Neural progenitor cell (in vitro differentiated cells): Measurements from ENCODE around the gene ZNF575. TPM values are rescaled to one million over a fixed set of nuclear protein-coding genes. Genes with fewer than 3 reads are reported as not detected.

ENCODE experiments used
- DNase-seq: peaks from one replicate; pipeline ENCODE4 v3.0.0-alpha.2; 2016; ENCODE audit warnings: low spot score
- H2AFZ ChIP-seq: fragments of 200-600 bp; sonication (generic); replicated peaks from 2 replicates; pipeline ENCODE4 v1.6.1; 2016; ENCODE audit warnings: antibody characterized with exemption
- H3F3A ChIP-seq: fragments of 200-600 bp; sonication (generic); 2 replicates; pipeline ENCODE4 v1.6.1; 2016; ENCODE audit warnings: antibody characterized with exemption, low read depth
- H3K27ac ChIP-seq: fragments of 200-600 bp; sonication (generic); 2 replicates; pipeline ENCODE4 v1.5.1; 2016; ENCODE audit warnings: mild to moderate bottlenecking
- H3K27me3 ChIP-seq: fragments of 200-600 bp; sonication (generic); 2 replicates; pipeline ENCODE4 v1.6.1; 2016; ENCODE audit warnings: mild to moderate bottlenecking, moderate library complexity
- H3K36me3 ChIP-seq: fragments of 200-600 bp; sonication (generic); 2 replicates; pipeline ENCODE4 v1.5.1; 2016
- H3K4me1 ChIP-seq: fragments of 200-600 bp; sonication (generic); 2 replicates; pipeline ENCODE4 v1.6.1; 2016; ENCODE audit warnings: mixed run types
- H3K4me2 ChIP-seq: fragments of 200-600 bp; sonication (generic); 2 replicates; pipeline ENCODE4 v1.6.1; 2016
- H3K4me3 ChIP-seq: fragments of 200-600 bp; sonication (generic); 2 replicates; pipeline ENCODE4 v1.5.1; 2016
- H3K79me2 ChIP-seq: fragments of 200-600 bp; sonication (generic); 2 replicates; pipeline ENCODE4 v1.6.1; 2016; ENCODE audit warnings: low read depth
- H3K9ac ChIP-seq: fragments of 200-600 bp; sonication (generic); 2 replicates; pipeline ENCODE4 v1.6.1; 2016
- H3K9me3 ChIP-seq: fragments of 200-600 bp; sonication (generic); 2 replicates; pipeline ENCODE4 v1.5.1; 2016; ENCODE audit warnings: low read depth
- H4K20me1 ChIP-seq: fragments of 200-600 bp; sonication (generic); 2 replicates; pipeline ENCODE4 v1.6.1; 2016; ENCODE audit warnings: low read depth
- H3K27ac Mint-ChIP-seq: 3 replicates; pipeline ENCODE4 v1.8.0; 2021; ENCODE audit warnings: mixed read lengths
- H3K27me3 Mint-ChIP-seq: 2 replicates; pipeline ENCODE4 v1.8.0; 2022; ENCODE audit warnings: low read depth, mild to moderate bottlenecking, inconsistent platforms, moderate library complexity, mixed read lengths; ENCODE audit not compliant: insufficient read depth
- H3K36me3 Mint-ChIP-seq: 3 replicates; pipeline ENCODE4 v1.8.0; 2021; ENCODE audit warnings: mixed read lengths
- H3K4me1 Mint-ChIP-seq: 3 replicates; pipeline ENCODE4 v1.8.0; 2021; ENCODE audit warnings: mixed read lengths
- H3K4me3 Mint-ChIP-seq: 3 replicates; pipeline ENCODE4 v1.8.0; 2021; ENCODE audit warnings: mild to moderate bottlenecking, moderate library complexity, mixed read lengths
- H3K9me3 Mint-ChIP-seq: 3 replicates; pipeline ENCODE4 v1.8.0; 2020; ENCODE audit warnings: mixed read lengths
- EZH2 ChIP-seq: fragments of 200-600 bp; sonication (generic); IDR thresholded peaks from 2 replicates; pipeline ENCODE4 v1.6.1; 2017; ENCODE audit warnings: antibody characterized with exemption, mild to moderate bottlenecking, moderate library complexity
- EZH2phosphoT487 ChIP-seq: fragments of 200-600 bp; sonication (generic); IDR thresholded peaks from 2 replicates; pipeline ENCODE4 v1.6.1; 2017; ENCODE audit warnings: antibody characterized with exemption
- total RNA-seq: library from RNA; depleted of rRNA; stranded (reverse); fragments of >200 nt; gene quantifications from 2 replicates; pipeline ENCODE4 v1.2.3, GENCODE V29; 2015; ENCODE audit warnings: low replicate concordance
- TF ChIP-seq, protein P1 (sequence below): fragments of 200-600 bp; sonication (generic); IDR thresholded peaks from 2 replicates; pipeline ENCODE4 v1.5.1; 2017; ENCODE audit warnings: antibody characterized with exemption, mild to moderate bottlenecking

ZNF575 gene
- total RNA-seq, 1 donor from 2014 or later: not detected

DNA sequence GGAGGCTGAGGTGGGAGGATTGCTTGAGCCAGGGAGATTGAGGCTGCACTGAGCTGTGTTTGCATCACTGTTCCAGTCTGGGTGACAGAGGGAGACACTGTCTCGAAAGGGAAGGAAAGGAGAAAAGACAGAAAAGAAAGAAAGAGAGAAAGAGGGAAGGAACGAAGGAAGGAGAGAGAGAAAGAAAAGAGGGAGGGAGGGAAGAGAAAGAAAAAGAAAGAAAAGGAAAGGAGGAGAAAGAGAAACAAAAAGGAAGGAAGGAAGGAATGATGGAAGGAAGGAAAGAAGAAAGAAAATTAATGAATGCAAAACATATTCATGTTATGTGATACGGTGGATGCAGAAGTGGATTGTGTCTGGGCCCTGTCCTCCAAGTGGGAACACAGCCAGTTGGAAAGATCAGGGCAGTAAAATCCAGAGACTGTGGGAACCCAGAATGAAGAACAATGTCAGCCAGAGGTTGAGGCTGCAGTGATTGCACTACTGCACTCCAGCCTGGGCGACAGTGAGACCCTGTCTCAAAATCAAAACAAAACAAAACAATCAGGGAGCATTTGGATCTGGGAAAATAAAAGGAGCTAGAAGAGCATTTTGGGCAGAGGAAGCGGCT lies 34.6 kb upstream of the ZNF575 start:
- Histone ChIP-seq H4K20me1 (no peaks in the 10 kb centered on the region), H3K79me2 (no peaks in the 10 kb centered on the region), H3K36me3 (no peaks in the 10 kb centered on the region), H3K27ac (no peak overlapping the region), H3F3A (peaks cover 7% of the 10 kb centered on the region), H3K9me3 (no peaks in the 10 kb centered on the region), H3K9ac (no peak overlapping the region), H3K27me3 (peaks cover 8% of the 10 kb centered on the region), H2AFZ (no peak overlapping the region), H3K4me2 (no peak overlapping the region), H3K4me1 (no peaks in the 10 kb centered on the region), H3K4me3 (no peak overlapping the region)
- no peak for DNase-seq
- Mint-ChIP-seq H3K4me3 (no peak overlapping the region), H3K27me3 (peaks cover 10% of the 10 kb centered on the region), H3K36me3 (peaks cover 6% of the 10 kb centered on the region), H3K9me3 (no peaks in the 10 kb centered on the region), H3K4me1 (peaks cover 9% of the 10 kb centered on the region), H3K27ac (no peak overlapping the region)
- TF ChIP-seq EZH2phosphoT487 (no peak), EZH2 (no peak)
- TF ChIP-seq, protein P1, sequence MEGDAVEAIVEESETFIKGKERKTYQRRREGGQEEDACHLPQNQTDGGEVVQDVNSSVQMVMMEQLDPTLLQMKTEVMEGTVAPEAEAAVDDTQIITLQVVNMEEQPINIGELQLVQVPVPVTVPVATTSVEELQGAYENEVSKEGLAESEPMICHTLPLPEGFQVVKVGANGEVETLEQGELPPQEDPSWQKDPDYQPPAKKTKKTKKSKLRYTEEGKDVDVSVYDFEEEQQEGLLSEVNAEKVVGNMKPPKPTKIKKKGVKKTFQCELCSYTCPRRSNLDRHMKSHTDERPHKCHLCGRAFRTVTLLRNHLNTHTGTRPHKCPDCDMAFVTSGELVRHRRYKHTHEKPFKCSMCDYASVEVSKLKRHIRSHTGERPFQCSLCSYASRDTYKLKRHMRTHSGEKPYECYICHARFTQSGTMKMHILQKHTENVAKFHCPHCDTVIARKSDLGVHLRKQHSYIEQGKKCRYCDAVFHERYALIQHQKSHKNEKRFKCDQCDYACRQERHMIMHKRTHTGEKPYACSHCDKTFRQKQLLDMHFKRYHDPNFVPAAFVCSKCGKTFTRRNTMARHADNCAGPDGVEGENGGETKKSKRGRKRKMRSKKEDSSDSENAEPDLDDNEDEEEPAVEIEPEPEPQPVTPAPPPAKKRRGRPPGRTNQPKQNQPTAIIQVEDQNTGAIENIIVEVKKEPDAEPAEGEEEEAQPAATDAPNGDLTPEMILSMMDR: no peak

DNA sequence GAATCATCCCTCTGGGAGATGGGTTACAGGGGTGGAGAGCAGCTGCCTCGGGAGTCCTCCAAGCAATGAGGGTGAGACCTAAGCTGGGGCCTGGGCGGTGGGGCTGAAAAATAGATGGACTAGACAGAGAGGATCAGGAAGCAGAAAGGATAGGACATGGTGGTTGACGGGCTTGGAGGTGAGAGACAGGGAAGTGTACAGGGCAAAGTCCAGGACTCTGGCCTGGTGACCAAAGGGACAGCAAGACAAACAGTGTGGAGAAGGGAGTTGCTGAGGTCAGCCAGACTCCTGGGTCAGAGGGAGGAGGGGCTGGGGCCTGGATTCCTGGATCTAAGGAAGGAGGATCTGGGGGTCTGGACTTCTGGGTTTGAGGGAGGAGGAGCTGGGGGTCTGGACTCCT lies 33.9 kb upstream of the ZNF575 start:
- H3K9ac ChIP-seq: no peak overlapping the region
- no peak for DNase-seq
- Mint-ChIP-seq H3K4me1 (peaks cover 12% of the 10 kb centered on the region), H3K4me3 (no peak overlapping the region), H3K27me3 (peaks cover 14% of the 10 kb centered on the region), H3K9me3 (no peaks in the 10 kb centered on the region), H3K27ac (no peak overlapping the region), H3K36me3 (peaks cover 6% of the 10 kb centered on the region)
- H3K27me3 ChIP-seq: peaks cover 12% of the 10 kb centered on the region
- no peaks in the 10 kb centered on the region for H3K9me3 ChIP-seq
- H3F3A ChIP-seq: peaks cover 12% of the 10 kb centered on the region
- H3K27ac ChIP-seq: no peak overlapping the region
- no peak overlapping the region for H3K4me2 ChIP-seq
- no peak overlapping the region for H3K4me3 ChIP-seq
- no peaks in the 10 kb centered on the region for H3K36me3 ChIP-seq
- no peaks in the 10 kb centered on the region for H4K20me1 ChIP-seq
- H3K4me1 ChIP-seq: no peaks in the 10 kb centered on the region
- H2AFZ ChIP-seq: no peak overlapping the region
- H3K79me2 ChIP-seq: no peaks in the 10 kb centered on the region
- TF ChIP-seq EZH2phosphoT487 (no peak), EZH2 (no peak)
- TF ChIP-seq, protein P1: no peak

DNA sequence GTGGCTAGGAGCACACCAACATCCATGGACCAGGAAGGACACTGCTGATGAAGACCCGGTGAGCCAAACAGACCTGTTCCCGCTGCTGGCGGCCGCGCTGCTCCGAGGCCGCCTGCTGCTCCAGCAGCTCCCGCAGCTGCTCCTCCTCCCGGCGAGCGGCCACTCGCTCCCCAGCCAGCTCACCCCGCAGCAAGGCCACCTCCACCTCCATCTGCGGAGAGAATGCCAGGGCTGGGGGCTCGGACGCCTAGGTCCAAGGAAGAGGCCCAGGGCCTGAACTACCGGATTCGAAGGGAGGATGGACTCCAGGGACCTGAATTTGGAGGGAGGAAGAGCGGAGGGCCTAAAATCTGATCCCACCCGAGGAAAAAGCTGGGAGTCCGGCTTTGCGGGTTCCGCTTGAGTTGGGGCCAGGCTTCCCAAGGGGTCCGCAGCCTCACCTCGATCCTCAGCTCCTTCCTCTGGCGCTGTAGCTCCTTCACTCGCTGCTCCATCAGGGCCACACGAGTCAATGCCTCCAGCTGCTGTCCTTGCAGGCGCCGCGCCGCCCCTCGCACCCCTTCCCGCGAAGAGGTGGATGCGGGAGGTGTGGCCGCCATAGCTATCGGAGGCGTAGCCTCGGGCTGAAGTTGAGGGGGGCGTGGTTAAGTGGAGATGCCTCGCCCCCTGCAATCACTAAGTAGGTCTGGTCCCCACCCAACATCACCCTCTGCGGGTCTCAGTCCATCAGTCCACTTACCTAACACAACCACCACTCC lies 31.1 kb upstream of the ZNF575 start:
- H3K9me3 Mint-ChIP-seq: no peaks in the 10 kb centered on the region
- peaks cover 12% of the 10 kb centered on the region for H3K27me3 Mint-ChIP-seq
- H3K4me1 ChIP-seq: peaks cover 5% of the 10 kb centered on the region
- H3K4me1 Mint-ChIP-seq: peaks cover 17% of the 10 kb centered on the region
- H3K4me3 ChIP-seq: peak overlapping the region; percentile 21
- peaks cover 5% of the 10 kb centered on the region for H3K36me3 Mint-ChIP-seq
- no peaks in the 10 kb centered on the region for H4K20me1 ChIP-seq
- H3K9ac ChIP-seq: no peak overlapping the region
- peak overlapping the region; percentile 73 for H3K4me3 Mint-ChIP-seq
- H3K27me3 ChIP-seq: peaks cover 12% of the 10 kb centered on the region
- no peak overlapping the region for H3K27ac ChIP-seq
- H3F3A ChIP-seq: peaks cover 22% of the 10 kb centered on the region
- H3K27ac Mint-ChIP-seq: no peak overlapping the region
- peak; percentile 64 for DNase-seq
- H3K9me3 ChIP-seq: no peaks in the 10 kb centered on the region
- no peak overlapping the region for H2AFZ ChIP-seq
- peak overlapping the region; percentile 20 for H3K4me2 ChIP-seq
- no peaks in the 10 kb centered on the region for H3K36me3 ChIP-seq
- no peaks in the 10 kb centered on the region for H3K79me2 ChIP-seq
- TF ChIP-seq EZH2phosphoT487 (no peak), EZH2 (no peak)
- TF ChIP-seq, protein P1: no peak
